IPS-18c (cell line): ENCODE measurements around the gene RAD51C.
A peak's percentile ranks its signal among the peaks of the same experiment; 100 is the strongest.
"Not testable (repeated sequence)": the region's sequence is repeated elsewhere in the genome, so short reads cannot be mapped to it uniquely, and the experiment has no call there.

ENCODE experiments used
- H3K4me3 ChIP-seq: 2 replicates; pipeline ENCODE4 v1.7.0; 2013; ENCODE audit warnings: low read depth, mild to moderate bottlenecking, low read length, moderate library complexity; ENCODE audit not compliant: insufficient read depth
- H3K9me3 ChIP-seq: one replicate; pipeline ENCODE4 v1.6.1; 2013; ENCODE audit warnings: mild to moderate bottlenecking, low read length, moderate library complexity; ENCODE audit not compliant: control insufficient read depth, insufficient read depth

The RAD51C gene

DNA sequence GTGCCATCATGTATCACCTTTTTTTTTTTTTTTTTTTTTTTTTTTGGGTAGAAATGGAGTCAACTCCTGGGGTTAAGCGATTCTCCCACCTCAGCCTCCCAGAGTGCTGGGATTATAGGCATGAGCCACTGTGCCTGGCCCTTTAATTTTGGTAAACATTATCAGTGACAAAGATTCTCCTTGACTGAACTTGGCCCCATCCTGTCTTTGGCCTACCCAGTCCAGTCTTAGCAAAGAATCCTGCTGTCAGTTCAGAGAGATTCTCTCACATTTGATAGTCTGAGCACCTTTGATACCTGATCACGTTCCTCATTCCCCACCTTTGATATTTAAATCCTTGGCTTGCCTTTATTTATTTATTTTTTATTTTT, 11.5 kb downstream of the RAD51C start:
- Histone ChIP-seq H3K4me3 (no peak overlapping the region), H3K9me3 (no peaks in the 10 kb centered on the region)

DNA sequence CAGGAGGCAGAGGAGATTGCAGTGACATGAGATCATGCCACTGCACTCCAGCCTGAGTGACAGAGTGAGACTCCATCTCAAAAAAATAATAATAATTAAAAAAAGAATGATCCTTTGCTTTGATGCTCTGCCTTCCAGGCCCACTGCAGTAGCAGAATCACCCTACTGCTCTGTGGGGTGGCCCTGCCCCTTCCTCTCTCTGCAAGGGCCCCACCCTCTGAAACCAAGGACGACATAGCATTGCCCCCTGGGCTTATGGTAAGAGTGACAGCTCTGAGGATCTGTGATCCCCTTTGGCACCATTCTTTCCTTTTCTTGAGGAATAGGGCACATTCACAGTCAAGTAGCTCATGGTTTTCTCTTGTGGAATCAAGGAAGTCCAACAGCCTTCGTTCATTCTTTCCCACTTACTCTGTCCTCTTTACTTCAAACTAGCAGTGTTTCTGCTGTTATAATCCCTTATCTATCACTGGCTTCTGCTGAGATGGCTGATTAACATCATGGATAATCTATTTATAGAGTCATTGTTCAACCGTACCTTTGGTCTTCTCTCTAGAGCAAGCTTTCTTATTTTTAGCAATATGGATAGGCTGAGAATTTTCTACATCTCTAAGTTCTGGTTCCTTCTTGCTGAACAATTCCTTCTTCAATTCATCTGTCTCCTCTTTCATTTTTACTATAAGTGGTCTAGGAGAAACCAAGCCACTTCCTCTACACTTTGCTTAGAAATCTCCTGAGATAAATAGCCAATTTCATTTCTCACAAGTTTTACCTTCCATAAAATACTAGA, 14.1 kb downstream of the RAD51C start:
- H3K4me3 ChIP-seq = no peak overlapping the region
- no peaks in the 10 kb centered on the region for H3K9me3 ChIP-seq

GRCh38 chr17:58710948-58711552, 18.6 kb downstream of the RAD51C start:
- no peak overlapping the region for H3K4me3 ChIP-seq
- no peaks in the 10 kb centered on the region for H3K9me3 ChIP-seq

DNA sequence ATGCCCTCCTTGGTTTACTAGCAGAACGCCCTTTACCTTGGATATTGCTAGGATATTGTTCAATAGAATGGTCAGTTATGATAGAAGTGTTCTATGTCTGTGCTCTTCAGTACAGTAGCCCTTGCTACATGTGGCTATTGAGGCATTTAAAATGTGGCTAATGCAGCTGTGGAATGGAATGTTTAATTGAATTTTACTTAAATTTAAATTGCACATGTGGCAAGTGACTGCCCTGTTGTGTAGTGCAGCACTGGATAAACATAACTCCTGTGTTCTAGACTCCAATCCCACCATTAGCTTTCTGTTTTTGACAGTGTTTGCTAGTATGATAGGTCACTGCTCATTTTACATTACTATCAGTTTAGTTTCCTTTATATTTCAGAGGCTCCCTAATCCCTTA, 29.9 kb downstream of the RAD51C start:
- H3K9me3 ChIP-seq = no peaks in the 10 kb centered on the region
- H3K4me3 ChIP-seq = no peak overlapping the region

GRCh38 chr17:58722696-58723095, 30.3 kb downstream of the RAD51C start:
- H3K9me3 ChIP-seq = no peaks in the 10 kb centered on the region

DNA sequence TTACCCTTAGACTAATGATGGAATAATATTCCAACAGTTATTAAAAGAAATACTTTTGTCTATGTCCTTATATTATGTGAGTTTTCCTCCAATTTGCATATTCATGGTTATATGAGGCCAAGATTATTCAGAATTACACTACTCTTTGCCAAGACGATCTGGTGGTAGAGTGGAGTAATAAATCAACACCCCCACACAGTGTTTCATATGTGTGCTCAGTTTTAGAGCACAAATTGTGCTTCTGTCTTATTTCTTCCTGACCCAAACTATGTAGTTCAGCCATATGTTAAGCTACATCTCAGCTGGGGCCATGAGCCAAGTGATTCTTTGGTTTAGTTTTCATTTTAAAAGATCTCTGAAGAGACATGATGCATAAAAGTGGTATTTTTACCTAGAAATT, 36.4 kb downstream of the RAD51C start:
- H3K9me3 ChIP-seq = no peaks in the 10 kb centered on the region

More at GRCh38 chr17:58722696-58723095, 30.3 kb downstream of the RAD51C start:
- H3K4me3 ChIP-seq = no peak overlapping the region

DNA sequence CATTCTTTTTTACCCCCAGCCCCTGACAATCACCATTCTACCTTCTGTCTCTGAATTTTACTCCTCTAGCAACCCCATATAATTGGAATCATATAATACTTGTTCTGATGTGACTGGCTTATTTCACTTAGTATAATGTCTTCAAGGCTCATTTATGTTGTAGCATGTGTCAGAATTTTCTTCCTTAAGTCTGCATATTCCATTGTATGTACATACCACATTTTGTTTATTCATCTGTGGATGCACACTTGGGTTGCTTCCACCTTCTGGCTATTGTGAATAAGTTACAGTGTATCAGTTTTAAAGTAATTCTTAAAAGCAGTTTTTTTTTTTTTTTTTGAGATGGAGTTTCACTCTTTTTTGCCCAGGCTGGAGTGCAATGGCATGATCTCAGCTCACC, 38.5 kb downstream of the RAD51C start:
- no peaks in the 10 kb centered on the region for H3K9me3 ChIP-seq
- H3K4me3 ChIP-seq = no peak overlapping the region

More for the DNA sequence above, 36.4 kb downstream of the RAD51C start:
- no peak overlapping the region for H3K4me3 ChIP-seq

GRCh38 chr17:58734040-58734439, 41.6 kb downstream of the RAD51C start:
- no peak overlapping the region for H3K4me3 ChIP-seq
- no peaks in the 10 kb centered on the region for H3K9me3 ChIP-seq

DNA sequence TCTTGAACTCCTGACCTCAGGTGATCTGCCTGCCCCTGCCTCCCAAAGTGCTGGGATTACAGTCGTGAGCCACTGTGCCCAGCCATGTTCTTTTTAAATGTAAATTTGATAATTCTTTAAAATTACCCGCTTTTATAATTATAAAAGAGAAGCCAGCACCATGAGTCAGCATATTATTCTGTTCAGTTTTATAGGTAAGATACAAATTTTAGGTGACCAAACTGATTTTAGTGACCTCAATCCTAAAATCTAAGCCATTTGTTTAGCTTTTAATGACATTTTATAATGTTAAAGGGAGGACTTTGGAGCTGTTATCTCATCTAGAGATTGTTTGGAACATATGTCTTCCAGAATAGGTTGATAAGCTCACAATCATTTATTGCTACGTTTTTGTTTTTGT, 42.4 kb downstream of the RAD51C start:
- Histone ChIP-seq H3K4me3 (no peak overlapping the region), H3K9me3 (no peaks in the 10 kb centered on the region)

DNA sequence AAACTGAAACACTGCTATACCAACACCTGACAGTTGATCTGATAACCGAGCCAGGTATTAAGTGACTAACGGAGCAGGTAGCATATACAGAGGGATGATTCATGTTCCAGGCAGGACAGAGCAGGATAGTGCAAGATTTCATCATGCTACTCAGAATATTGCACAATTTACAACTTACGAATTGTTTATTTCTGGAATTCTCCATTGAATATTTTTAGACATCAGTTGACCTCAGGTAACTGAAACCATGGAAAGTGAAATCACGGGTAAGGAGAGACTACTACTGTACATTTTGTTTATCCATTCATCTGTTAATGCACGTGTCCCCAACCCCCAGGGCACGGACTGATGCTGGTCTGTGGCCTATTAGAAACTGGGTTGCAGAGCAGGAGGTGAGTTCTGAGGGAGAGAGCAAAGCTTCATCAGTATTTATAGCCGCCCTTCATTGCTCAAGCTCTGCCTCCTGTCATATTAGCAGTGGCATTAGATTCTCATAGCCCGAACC, 48.8 kb downstream of the RAD51C start:
- H3K4me3 ChIP-seq = no peak overlapping the region

GRCh38 chr17:58747674-58748073, 55.3 kb downstream of the RAD51C start:
- H3K9me3 ChIP-seq = no peaks in the 10 kb centered on the region
- H3K4me3 ChIP-seq = no peak overlapping the region

More for the DNA sequence above, 48.8 kb downstream of the RAD51C start:
- no peaks in the 10 kb centered on the region for H3K9me3 ChIP-seq

DNA sequence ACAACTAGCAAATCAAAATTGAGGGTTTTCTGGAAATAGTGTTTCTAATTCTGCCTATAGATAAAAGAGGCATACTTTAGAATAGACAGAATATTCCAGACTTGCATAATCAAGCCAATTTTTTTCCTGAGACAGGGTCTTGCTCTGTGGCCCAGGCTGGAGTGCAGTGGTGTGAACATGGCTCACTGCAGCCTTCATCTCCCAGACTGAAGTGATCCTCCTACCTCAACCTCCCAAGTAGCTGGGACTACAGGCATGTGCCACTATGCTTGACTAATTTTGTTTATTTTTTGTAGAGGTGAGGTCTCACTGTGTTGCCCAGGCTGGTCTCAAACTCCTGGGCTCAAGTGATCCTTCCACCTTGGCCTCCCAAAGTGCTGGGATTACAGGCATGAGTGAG, 57.2 kb downstream of the RAD51C start:
- not testable (repeated sequence) for H3K4me3 ChIP-seq, H3K9me3 ChIP-seq

GRCh38 chr17:58753026-58753425, 60.6 kb downstream of the RAD51C start:
- no peaks in the 10 kb centered on the region for H3K9me3 ChIP-seq

DNA sequence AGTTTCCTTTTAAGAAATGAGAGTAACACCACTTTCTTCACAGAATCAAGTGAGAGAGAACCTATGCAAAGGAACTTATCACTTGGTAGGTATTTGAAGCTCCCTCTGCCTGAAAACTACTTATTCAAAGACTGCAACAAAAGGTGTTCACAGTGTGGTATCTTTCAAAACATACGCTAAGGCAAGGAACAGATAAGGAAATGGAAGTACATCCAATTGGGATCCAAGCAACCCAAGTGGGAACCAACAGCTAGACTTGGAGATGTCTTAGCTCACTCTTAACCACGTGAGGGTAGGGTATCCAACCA, 62.8 kb downstream of the RAD51C start:
- Histone ChIP-seq H3K9me3 (no peaks in the 10 kb centered on the region), H3K4me3 (peak overlapping the region; percentile 82)

More at GRCh38 chr17:58753026-58753425, 60.6 kb downstream of the RAD51C start:
- no peak overlapping the region for H3K4me3 ChIP-seq

DNA sequence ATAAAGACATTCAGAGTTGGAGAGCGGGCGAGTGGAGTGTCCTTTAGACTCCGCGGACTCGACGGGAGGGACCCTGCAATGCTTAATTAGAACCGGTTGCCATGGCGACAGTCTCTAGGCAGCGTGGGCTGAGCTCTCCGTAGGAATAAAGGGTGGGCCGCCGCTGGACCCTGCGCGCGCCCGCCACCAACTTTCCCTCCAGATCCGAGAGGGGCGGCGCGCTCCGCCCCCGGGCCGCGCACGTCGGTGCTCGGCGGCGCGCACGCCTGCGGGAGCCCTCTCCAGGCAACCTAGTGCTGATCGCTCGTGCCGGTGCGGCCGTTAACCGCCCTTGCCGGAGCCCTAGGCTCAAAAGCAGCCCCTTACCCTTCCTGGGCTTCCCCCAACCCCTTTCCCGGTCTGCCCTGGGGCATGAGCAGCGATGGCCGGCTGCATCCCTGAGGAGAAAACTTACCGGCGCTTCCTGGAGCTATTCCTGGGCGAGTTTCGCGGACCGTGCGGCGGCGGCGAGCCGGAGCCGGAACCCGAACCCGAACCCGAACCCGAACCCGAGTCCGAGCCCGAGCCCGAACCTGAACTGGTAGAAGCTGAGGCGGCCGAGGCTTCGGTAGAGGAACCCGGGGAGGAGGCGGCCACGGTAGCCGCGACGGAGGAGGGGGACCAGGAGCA, 63.3 kb downstream of the RAD51C start, which contains the start of gene PPM1E:
TSS of gene PPM1E (plus strand) at position 278 of the 669 bp plus-strand sequence.
- H3K9me3 ChIP-seq = no peaks in the 10 kb centered on the region
- H3K4me3 ChIP-seq = peak within 1 kb of the TSS; percentile 82

DNA sequence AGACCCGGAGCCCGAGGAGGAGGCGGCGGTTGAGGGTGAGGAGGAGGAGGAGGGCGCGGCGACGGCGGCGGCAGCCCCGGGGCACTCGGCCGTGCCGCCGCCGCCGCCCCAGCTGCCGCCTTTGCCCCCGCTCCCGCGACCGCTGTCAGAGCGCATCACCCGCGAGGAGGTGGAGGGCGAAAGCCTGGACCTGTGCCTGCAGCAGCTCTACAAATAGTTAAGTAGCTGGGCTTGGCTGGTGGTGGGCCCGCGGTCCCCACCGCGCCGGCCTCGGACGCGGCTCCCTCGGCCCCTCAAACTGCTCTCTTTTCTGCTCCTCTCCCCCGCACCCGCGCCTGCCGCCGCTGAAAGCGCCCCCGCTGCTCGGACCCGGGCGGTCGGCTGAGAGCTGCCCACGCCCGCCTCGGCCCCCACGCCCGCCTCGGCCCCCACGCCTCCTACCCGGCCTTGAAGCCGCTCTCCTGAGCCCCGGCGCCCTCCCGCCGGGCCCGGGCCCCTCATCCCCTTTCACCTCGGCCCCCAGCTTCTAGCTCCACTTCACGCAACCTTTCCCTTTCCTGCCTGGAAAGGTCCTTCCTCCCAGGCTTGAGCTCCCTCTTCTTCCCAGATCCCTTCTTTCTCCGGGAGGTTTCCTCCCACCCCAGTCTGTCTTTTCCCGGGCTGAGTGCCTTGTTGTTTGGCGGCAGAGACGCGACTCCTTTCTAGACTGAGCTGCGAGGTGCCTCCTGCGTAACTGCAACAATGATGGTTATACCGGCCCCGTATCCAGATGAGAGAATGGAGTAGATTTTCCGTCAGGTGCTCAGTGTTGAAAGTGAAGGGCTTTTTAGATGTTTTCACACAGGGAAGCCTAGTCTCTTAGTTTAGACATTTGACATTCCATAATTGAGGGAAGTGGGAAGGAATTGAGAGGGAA, 64.1 kb downstream of the RAD51C start:
- Histone ChIP-seq H3K4me3 (peak overlapping the region; percentile 82), H3K9me3 (no peaks in the 10 kb centered on the region)

DNA sequence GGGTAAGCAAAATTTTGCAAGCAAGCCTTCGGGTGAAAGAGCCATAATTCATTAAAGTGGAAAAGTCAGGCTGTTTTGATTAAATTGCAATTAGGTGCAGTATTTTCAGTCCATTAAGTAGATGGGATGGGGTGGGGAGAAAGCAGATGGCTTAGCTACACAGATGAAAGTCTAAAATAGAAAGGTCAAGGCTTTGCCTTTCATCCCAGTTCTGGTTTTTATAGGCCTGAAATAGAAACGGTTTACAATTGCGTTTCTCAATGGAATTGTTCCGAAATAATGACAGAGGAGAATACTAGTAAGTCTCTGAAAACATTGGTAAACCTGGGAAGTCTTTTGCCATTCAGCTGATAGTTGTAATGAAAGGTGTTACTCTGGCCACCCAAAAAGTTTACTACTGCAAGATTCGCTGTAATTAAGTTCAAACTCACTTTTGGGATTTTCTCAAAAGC, 64.8 kb downstream of the RAD51C start:
- Histone ChIP-seq H3K4me3 (peak overlapping the region; percentile 82), H3K9me3 (no peaks in the 10 kb centered on the region)
